Kidney tubule cell (primary cell): ENCODE data around the gene PLAC8L1.
A peak's percentile ranks its signal among the peaks of the same experiment; 100 is the strongest.

Source experiments
- DNase-seq: peaks from one replicate; pipeline ENCODE4 v3.0.0-alpha.2; 2018; ENCODE audit warnings: low spot score

PLAC8L1 gene

DNA sequence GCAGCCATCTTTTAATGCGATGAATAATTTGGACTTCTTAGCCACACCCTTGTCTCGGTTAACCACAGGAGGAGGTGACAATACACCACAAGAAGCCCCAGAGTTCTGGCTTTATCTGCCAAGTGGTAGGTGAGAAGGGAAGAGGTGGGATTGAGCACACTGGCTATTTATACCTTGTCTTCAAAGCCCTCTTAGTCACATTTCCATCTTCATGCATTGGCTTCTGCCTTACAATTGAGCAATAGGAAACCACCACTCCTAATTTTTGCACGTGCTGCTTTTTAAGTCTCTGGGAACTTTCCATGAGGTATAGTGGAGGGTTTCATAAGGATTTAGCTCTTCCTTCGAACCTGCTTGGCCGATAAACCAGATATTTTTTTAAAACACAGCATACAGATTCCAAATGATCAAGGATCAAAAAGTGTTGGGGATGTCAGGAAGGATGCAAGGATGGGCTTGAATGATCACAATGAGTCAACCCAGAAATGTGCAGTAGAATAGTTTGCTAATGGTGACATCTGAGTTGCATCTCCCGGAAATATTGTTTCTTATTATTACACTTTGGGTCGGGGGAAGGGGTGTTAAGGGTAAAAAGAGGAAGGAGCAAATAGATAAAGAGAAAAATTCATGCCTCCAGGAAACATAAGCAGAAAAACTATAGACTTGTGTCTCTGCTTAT lies 25.5 kb downstream of the PLAC8L1 start:
- peak; percentile 65 for DNase-seq

DNA sequence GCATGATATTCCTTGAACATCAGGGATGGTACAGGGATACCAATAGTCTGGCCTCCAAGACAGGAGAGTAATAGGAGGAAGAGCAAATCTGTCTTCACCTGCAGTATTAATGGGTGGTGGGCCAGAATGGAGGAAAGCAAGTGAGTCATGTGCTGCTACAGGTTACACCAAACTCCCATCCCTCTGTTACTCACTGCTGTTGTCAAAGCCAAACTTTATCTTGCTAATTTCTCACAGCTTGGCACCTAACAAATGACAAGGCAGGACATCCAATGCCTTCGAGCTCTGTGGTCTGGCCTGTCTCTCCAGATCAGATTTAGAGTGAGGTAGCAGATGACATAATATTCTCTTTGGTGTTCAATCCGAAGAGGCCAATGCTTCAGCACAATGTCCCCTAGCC lies 26.8 kb downstream of the PLAC8L1 start:
- DNase-seq: no peak

- DNase-seq: no peak
These were observed 28.9 kb downstream of the PLAC8L1 start for GRCh38 chr5:146076455-146076854.

DNA sequence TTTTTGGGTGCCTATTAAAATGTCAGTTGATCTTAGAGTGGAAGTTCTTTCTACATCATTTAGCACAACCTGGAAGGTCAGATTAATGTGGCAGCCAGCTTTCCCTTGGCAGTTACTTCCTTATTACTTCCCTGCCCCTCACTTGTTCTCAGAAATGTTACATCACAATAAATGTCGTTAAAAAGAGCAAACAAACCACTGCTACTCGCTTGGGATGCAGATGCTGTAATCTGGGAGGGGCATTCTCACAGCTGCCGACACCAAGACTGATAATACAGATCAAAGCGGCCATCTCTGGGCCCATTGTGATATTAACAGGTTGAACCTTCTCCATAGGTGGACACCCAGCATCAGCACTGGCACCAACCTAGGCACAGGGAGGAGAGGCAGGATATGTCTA lies 29.3 kb downstream of the PLAC8L1 start:
- no peak for DNase-seq

DNA sequence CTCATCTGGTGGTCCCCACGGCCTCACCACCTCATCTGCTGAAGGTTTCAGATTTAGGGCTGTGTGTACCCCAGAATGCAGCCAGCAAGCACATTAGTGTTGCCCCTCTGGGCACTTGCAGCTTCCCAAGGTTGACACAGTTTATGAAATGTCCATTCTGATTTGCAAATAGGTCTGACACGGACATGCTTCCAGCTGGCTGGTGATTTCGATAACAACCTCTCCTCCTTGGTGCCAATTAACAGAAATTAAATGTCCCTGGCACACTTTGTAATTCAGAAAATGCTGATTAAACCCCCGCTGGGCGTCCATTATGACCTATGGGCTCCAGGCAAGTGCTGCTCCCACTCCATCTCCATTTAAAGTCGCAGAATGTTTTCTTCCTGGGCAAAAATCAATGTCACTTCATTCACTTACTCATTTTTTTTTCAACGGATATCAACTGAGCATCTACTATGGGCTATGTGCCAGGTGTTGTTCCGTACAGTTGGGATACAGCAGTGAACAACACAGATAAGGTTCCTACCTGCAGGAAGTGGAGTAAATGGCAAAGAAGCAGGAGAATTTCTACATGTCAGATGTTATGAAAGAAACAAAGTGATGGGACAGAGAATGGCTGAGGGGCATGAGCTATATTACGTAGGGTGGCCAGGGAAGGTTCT lies 32.0 kb downstream of the PLAC8L1 start:
- DNase-seq: no peak

DNA sequence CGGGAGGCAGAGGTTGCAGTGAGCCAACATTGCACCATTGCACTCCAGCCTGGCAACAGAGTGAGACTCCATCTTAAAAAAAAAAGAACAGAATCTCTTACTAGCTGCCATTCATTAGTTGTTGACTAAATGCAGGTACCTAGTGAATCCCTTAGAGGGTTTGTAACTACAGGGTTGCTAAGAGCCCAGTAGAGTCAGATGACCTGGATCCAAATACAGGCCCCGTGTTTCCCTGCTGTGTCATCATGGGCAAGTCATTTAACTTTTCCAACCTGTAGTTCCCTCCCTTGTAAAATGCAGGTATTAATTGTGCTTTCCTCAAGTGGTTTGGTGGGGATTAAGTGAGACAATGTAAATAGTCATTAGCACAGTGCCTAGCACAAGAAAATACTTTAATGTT lies 32.8 kb downstream of the PLAC8L1 start:
- no peak for DNase-seq

DNA sequence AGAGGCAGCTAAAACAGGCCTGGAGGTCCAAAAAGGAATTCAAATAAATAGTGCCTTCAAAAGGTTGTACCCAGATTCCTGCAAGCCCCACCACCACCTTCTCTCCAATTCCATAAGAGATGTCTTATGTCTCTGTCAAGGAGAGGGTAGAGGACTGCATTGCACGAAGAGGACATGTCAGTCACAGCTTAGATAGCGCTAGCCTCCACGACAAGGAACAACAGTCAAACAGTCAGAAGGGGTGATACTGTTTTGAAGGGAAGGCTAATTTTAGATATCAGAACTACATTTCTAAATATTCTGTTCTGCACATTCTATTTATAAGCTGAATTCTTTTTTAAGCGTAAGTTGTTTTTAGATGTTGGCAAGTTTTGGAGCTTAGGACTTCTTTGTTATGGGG lies 34.2 kb downstream of the PLAC8L1 start:
- DNase-seq: no peak

DNA sequence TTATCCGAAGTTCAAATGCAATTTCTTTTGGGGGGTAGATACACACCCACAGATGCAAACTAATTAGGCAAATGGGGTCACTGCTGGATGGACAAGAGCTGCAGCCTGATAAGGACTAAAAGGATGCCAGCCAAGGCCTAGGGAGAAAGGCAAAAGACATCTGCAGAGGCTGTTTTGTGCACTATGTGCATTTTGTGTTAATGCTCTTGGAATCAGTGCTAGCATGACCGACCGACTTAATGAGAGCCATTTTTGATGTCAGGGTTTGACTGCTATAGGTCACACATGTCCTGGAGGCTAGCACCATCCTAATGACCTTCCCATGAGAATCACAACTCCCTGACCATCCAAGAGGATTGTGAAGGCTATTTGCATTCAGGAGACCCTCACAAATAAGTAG lies 34.6 kb downstream of the PLAC8L1 start:
- DNase-seq: no peak

GRCh38 chr5:146069780-146070099 lies 35.6 kb downstream of the PLAC8L1 start:
- no peak for DNase-seq

GRCh38 chr5:146068977-146069779 lies 36.2 kb downstream of the PLAC8L1 start:
- DNase-seq: no peak

DNA sequence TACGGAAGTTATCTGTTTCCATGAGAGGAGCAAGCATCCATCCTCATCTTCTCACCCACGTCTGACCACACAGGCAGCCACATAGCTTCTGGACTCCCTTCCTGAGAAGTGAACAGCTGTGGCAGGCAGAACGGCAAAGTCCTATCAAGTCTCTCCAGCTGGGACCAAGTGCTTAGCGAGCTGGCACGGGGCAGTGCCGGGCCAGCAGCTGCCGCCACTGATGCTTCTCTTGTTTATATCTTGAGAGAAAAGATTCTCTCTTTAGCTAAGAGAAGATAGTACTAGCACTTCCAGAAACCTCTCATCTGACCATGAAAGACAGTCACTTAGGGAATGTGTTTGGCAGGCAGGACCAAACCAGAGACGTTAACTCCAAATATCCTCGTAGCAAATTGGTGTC lies 37.2 kb downstream of the PLAC8L1 start:
- no peak for DNase-seq

DNA sequence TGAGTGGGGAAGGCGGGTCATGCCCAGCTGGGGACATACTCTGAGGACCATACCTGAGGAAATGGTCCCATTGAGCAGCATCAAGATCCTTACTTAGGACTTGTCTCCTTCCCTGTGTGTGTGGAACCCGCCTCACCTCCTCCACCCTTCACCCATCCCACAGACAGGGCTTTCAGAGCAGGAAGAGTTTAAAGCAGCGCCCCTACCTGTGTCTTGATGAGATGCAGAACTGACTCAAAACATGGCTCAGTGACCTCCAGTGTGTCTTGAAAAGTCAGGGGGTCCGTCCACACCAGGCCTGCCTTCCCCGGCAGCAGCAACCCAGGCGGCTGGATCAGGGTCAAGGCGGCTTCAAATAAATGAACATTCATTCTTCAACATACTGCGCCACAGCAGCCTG lies 38.4 kb downstream of the PLAC8L1 start:
- DNase-seq: no peak

GRCh38 chr5:146060221-146060585 lies 45.2 kb downstream of the PLAC8L1 start:
- DNase-seq: no peak

DNA sequence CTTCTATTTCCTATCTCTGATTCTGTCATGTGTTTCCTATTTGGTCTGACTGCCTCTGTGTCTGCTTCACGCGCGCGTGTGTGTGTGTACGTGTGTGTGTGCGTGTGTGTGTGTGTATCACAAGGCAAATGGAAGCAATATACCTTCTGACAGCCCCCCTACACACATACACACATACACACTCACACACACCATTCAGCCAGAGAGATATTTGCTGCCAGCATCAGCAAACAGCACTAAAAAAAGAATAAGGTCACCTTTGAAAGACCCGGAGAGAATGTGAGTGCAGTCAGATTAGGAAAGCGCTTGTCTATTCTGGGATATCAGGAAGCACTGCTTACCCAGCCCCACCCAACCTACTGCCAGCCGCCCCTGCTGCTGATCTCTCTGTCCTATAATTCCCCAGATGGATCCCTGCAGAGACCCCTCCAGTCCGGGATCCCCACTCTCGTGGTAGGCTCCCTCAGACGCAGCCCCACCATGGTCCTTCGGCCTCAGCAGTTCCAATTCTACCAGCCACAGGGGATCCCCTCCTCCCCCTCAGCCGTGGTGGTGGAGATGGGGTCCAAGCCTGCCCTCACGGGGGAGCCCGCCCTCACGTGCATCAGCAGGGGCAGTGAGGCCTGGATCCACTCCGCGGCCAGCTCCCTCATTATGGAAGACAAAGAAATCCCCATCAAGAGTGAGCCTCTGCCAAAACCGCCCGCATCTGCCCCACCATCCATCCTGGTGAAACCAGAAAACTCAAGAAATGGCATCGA lies 45.7 kb downstream of the PLAC8L1 start:
- DNase-seq: no peak

- DNase-seq: no peak
These were observed 49.9 kb downstream of the PLAC8L1 start for GRCh38 chr5:146055432-146055831.

- DNase-seq: no peak
These were observed 52.6 kb downstream of the PLAC8L1 start for GRCh38 chr5:146052780-146053179.

- peak; percentile 50 for DNase-seq
These were observed 53.7 kb downstream of the PLAC8L1 start for GRCh38 chr5:146051678-146052077.

GRCh38 chr5:146050086-146050485 lies 55.3 kb downstream of the PLAC8L1 start:
- no peak for DNase-seq

- no peak for DNase-seq
These were observed 55.7 kb downstream of the PLAC8L1 start for GRCh38 chr5:146049704-146050026.

DNA sequence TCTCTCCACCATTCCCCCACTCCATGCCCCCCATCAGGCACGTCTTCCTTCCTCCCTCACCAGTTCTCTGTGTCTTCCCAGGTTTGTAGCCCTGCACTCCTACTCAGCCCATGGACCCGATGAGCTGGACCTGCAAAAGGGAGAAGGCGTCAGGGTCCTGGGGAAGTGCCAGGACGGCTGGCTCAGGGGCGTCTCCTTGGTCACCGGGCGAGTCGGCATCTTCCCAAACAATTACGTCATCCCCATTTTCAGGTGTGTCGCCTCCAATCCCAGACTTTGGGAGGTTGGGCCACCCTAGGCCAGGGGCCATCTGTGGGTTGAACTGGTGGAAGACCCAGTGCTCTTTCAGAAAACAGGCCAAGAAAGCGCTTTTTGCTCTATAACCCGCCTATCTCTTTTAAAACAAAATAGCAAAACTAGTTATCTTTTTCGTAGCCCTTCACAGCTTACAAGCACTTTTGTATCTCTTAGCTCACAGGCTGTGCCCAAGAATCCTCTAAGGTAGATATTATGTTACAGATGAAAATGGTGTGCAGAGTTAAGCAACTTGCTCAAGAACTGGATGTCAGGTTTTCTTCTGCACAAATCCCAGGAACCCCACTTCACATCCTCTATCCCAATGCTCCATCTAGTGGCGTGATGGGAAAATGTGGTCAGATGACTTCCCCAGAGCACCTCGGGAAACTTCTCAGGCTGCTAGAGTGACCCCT lies 56.2 kb downstream of the PLAC8L1 start:
- peak; percentile 73 for DNase-seq

- DNase-seq: peak; percentile 93
These were observed 58.0 kb downstream of the PLAC8L1 start for GRCh38 chr5:146047396-146047795.

- DNase-seq: no peak
These were observed 61.7 kb downstream of the PLAC8L1 start for GRCh38 chr5:146043722-146044121.
